SH-SY5Y (cell line): ENCODE data around the gene PSME2.

Experiments used
- GATA2 ChIP-seq: IDR thresholded peaks from 2 replicates; pipeline ENCODE4 v1.6.1; 2011; ENCODE audit warnings: mild to moderate bottlenecking, low read depth, low read length
- GATA3 ChIP-seq: IDR thresholded peaks from 2 replicates; pipeline ENCODE4 v1.6.1; 2011; ENCODE audit warnings: low read depth, mild to moderate bottlenecking, low read length, moderate library complexity

The PSME2 gene

GRCh38 chr14:24172261-24172860, 26.0 kb upstream of the PSME2 start:
- no peak for TF ChIP-seq GATA2
- no peak for TF ChIP-seq GATA3

DNA sequence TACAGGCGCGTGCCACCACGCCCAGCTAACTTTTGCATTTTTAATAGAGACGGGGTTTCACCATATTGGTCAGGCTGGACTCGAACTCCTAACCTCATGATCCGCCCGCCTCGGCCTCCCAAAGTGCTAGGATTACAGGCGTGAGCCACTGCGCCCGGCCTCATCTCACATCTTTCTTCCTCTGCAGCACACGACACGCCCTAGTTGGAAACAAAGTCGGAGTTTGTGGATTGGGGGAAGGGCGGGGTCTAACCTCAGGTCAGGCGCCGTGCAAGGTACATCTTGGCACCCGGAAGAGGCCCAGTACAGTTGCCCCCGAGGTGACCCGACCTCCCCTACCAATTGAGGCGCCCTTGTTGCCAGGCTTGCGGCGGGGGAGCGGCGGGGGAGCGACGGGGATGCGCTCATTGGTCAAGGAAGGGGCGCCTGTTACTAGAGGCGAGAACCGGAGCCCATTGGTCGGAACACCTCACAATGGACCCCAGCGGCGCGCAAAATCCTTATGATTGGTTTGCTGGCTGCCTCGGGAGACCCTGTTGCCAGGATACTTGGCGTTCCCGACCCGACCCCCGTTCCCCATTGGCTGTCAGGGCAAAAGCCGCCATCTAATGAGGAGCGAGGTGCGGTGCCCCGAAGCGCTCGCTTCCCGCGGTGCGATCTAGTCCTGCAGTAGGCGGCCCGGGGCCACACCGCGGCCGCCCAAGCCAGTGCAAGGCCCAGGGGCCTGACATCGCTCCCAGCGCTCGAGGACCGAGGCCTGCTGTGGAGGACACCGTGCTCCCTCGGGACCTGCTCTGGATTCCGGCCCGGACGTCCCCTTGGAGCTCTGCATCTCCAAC, 25.2 kb upstream of the PSME2 start, which contains the start of gene REC8:
Gene REC8, plus strand, starts transcription at position 659 of the 839 bp plus-strand sequence. CDS start 473 bp downstream, outside the sequence.
- TF ChIP-seq GATA2 = no peak
- no peak for TF ChIP-seq GATA3

DNA sequence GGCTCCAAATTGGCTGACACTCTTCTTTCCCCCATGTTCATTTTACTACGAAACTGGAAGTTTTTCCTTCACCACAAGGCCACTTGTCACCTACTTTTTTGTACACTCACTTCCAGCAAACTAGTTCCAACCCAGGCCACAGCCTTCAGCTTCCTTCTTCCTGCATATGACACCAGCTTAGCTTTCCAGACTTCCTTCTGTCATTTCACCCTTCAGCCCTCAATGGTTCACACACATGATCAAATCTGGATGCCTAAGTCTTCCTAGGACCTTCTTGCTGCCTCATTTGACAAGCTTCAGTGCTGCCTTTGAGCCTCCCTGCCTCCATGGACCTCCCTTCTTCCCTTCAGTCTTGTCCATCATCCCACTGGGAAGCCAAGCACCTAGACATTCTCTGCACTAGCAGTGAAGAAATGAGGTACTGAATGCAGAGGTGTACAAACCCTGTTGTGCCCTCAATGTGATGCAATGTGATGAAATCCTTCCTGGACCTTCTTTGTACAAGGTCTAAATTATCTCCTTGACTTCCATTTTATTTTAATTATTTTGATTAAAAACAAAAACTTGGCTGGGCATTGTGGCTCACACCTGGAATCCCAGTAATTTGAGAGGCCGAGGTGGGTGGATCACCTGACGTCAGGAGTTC, 21.2 kb upstream of the PSME2 start:
- no peak for TF ChIP-seq GATA3
- no peak for TF ChIP-seq GATA2

GRCh38 chr14:24165785-24166184, 19.4 kb upstream of the PSME2 start:
- TF ChIP-seq GATA3 (no peak), GATA2 (no peak)

DNA sequence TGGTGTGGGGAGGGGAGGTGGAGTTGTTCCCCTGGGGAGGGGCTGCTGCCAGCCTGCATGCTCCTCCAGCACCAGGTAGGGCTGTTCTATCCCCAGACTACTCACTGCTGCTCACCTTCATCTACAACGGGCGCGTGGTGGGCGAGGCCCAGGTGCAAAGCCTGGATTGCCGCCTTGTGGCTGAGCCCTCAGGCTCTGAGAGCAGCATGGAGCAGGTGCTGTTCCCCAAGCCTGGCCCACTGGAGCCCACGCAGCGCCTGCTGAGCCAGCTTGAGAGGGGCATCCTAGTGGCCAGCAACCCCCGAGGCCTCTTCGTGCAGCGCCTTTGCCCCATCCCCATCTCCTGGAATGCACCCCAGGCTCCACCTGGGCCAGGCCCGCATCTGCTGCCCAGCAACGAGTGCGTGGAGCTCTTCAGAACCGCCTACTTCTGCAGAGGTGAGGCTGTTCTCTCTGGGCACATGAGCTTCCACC, 18.1 kb upstream of the PSME2 start:
- no peak for TF ChIP-seq GATA3
- TF ChIP-seq GATA2 = no peak

GRCh38 chr14:24162093-24162492, 15.7 kb upstream of the PSME2 start:
- TF ChIP-seq GATA3 = no peak
- no peak for TF ChIP-seq GATA2

DNA sequence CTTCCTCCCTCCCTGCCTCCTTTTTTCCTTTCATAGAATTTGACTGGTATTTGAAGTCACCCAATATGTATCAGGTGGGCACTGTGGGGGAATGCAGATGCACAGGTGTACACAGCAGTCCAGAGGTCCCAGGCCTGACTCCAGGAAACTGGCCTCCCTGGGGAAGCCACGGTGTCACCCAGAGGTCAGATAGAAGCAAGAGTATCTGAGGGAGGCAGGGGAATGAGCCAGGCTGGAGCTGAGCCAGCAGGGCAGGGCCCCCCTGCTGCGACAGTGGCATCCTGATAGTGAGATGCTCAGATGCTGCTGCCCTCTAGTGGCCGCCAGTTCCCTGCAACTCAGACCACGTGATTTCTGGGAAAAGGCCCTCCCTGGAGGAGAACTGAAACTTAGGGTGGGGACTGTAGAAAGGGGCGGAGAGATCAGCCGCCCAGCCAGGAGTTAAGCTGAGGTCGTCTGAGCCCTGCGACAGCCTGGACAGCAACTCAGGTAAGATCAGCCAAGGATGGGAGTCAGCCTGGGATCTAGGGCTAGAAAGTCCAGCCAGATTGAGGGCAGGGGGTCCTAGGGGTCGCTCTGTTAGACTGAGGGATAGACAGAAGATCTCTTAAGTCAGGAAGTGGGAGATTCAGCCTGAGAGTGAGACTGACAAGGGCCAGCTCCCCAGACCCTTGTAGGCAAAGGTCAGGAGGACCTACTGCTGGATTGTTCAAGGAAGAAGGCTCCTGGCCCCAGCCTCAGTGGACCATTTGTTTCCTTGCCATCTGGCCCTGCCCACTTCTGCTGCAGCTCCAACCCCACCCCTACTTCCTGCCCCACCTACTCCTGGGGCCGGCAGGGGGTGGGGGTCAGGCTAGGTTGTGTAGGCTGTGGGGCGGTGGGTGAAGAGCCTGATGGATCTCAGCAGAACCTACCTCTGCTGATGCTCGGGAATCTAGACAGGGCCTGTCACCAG, 14.7 kb upstream of the PSME2 start, which contains the start of gene IRF9:
Gene IRF9, plus strand, starts transcription at position 416 of the 955 bp plus-strand sequence. CDS start 880 bp downstream, outside the sequence.
- TF ChIP-seq GATA3 = no peak
- TF ChIP-seq GATA2 = peak; percentile 42

- no peak for TF ChIP-seq GATA3
- TF ChIP-seq GATA2 = no peak
These were observed 14.1 kb upstream of the PSME2 start for GRCh38 chr14:24160499-24160849.

- TF ChIP-seq GATA3 (no peak), GATA2 (no peak)
These were observed 13.5 kb upstream of the PSME2 start for GRCh38 chr14:24159777-24160498.

GRCh38 chr14:24157331-24157730, 10.9 kb upstream of the PSME2 start:
- TF ChIP-seq GATA2 (no peak), GATA3 (no peak)

DNA sequence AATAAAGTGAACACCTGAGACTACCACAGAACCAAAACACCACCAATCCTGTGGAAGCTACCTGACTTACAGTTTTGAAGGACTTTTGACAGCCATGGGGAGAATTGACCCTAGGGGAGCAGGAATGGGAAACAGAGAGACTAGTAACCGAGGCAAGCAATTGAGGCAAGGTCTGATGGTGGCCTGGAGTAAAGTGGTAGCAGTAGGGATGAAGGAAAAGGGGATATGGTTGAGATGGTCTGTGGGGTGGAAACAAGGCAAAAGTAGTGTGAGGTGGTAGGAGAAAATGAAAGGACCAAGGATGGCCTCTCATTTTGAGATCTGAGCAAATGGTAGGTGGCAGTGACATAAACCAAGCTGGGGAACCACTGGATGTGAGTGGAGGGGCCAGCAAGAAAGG, 10.4 kb upstream of the PSME2 start:
- TF ChIP-seq GATA2 (no peak), GATA3 (no peak)

DNA sequence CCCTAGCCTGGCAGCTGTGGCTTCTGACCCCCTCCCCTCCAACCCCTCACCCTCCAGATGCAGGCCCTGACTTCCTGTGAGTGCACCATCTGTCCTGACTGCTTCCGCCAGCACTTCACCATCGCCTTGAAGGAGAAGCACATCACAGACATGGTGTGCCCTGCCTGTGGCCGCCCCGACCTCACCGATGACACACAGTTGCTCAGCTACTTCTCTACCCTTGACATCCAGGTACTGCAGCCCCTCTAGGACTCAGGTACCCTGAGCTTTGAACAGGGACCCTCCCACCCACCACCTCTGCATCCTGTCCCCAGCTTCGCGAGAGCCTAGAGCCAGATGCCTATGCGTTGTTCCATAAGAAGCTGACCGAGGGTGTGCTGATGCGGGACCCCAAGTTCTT, 8.7 kb upstream of the PSME2 start:
- TF ChIP-seq GATA2 (no peak), GATA3 (no peak)

DNA sequence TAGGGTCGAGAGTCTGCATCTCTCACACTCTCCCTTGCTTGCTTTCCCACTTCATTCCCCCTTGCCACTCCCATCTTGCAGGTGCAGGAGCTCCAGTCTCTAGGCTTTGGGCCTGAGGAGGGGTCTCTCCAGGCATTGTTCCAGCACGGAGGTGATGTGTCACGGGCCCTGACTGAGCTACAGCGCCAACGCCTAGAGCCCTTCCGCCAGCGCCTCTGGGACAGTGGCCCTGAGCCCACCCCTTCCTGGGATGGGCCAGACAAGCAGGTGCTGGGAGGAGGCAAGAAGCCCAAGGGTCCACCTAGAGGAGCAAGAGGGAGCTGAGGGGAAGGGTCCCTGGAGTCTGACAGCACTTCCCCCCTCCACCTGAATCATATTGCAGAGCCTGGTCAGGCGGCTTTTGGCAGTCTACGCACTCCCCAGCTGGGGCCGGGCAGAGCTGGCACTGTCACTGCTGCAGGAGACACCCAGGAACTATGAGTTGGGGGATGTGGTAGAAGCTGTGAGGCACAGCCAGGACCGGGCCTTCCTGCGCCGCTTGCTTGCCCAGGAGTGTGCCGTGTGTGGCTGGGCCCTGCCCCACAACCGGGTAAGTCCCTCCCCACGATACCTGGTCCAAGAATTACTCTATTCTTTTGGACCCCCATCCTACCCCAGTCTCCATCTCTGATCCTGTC, 5.1 kb upstream of the PSME2 start:
- TF ChIP-seq GATA3 (no peak), GATA2 (no peak)
